Panc1 (cell line): ENCODE results near the gene LY6G5B. TPM values are rescaled to one million over a fixed set of nuclear protein-coding genes. Genes with fewer than 3 reads are reported as not detected.

Source experiments
- ATAC-seq: fragments of 200-7000 bp; cut with Tn5 transposase; 2 replicates; pipeline ENCODE4 v1.9.1; 2020; ENCODE audit warnings: mild to moderate bottlenecking, moderate library complexity
- BruUV-seq: library from RNA; stranded (reverse); fragments of 400-500 nt; replicated peaks from 2 replicates; lab custom pipeline; 2021; lab: Mats Ljungman, UMichigan
- CTCF ChIA-PET: fragments of 300-600 bp; sonication (Branson Sonifier 250); formaldehyde crosslinking; loops from one replicate; lab custom pipeline; 2022; ENCODE audit warnings: antibody characterized with exemption; lab: Charles Lee
- POLR2A ChIA-PET: fragments of 300-600 bp; sonication (Branson Sonifier 250); formaldehyde crosslinking; loops from one replicate; lab custom pipeline; 2022; ENCODE audit warnings: antibody characterized with exemption; lab: Charles Lee
- DNase-seq: peaks from one replicate; pipeline ENCODE4 v3.0.0-alpha.2; 2010; ENCODE audit warnings: low read depth, low spot score
- H3K27ac ChIP-seq: 2 replicates; pipeline ENCODE4 v1.5.1; 2011; ENCODE audit warnings: mild to moderate bottlenecking, low read length, inconsistent platforms
- H3K27me3 ChIP-seq: fragments of 200-500 bp; sonication (Bioruptor generic); 2 replicates; pipeline ENCODE4 v1.6.0; 2014; ENCODE audit warnings: low read length, inconsistent platforms; ENCODE audit not compliant: control insufficient read depth, insufficient read depth
- H3K36me3 ChIP-seq: fragments of 200-500 bp; sonication (Bioruptor generic); 2 replicates; pipeline ENCODE4 v1.5.1; 2014; ENCODE audit warnings: inconsistent platforms, mild to moderate bottlenecking, low read length, moderate library complexity; ENCODE audit not compliant: control insufficient read depth, insufficient read depth
- H3K4me1 ChIP-seq: 2 replicates; pipeline ENCODE4 v1.5.1; 2011; ENCODE audit warnings: inconsistent platforms, mild to moderate bottlenecking, low read length, moderate library complexity; ENCODE audit not compliant: control insufficient read depth, insufficient read depth
- H3K4me3 ChIP-seq, 2 experiments: 2 replicates each; pipeline ENCODE4 v1.5.1; 2011 to 2012; ENCODE audit warnings: low read depth in 2 of 2, low read length in 2 of 2, mild to moderate bottlenecking in 2 of 2, inconsistent platforms in 1 of 2, moderate library complexity in 1 of 2
- H3K9me3 ChIP-seq: fragments of 200-500 bp; sonication (Bioruptor generic); 2 replicates; pipeline ENCODE4 v1.5.1; 2014; ENCODE audit warnings: low read depth, mild to moderate bottlenecking, inconsistent platforms, low read length, moderate library complexity; ENCODE audit not compliant: control insufficient read depth, insufficient read depth
- POLR2AphosphoS5 ChIP-seq: IDR thresholded peaks from 2 replicates; pipeline ENCODE4 v1.6.1; 2012; ENCODE audit warnings: mild to moderate bottlenecking, low read depth, low read length, moderate library complexity
- REST ChIP-seq, 2 experiments: IDR thresholded peaks; 2 replicates each; pipeline ENCODE4 v1.6.1; 2011 to 2012; ENCODE audit warnings: low read depth in 2 of 2, control low read depth in 1 of 2, low read length in 1 of 2, mild to moderate bottlenecking in 1 of 2, moderate library complexity in 1 of 2; ENCODE audit not compliant: insufficient read depth in 1 of 2
- SIN3A ChIP-seq: IDR thresholded peaks from 2 replicates; pipeline ENCODE4 v1.6.1; 2012; ENCODE audit warnings: low read depth, mild to moderate bottlenecking, low read length, moderate library complexity, borderline replicate concordance; ENCODE audit not compliant: insufficient read depth
- TCF7L2 ChIP-seq: IDR thresholded peaks from 2 replicates; pipeline ENCODE4 v1.6.1; 2011; ENCODE audit warnings: mild to moderate bottlenecking, low read depth, low read length, inconsistent platforms
- in situ Hi-C: cut with HindIII; loops from 2 replicates; pipeline ENCODE4 v1.10.0; 2016; ENCODE audit warnings: low sequenced_read_pairs, low pct_unique_long_range_greater_than_20kb
- intact Hi-C: fragments of 100-400 bp; cut with micrococcal nuclease; formaldehyde crosslinking; loops from one replicate; pipeline ENCODE4 v1.10.0; 2022; ENCODE audit not compliant: unreplicated experiment
- total RNA-seq: library from RNA; stranded (reverse); gene quantifications from one replicate; pipeline ENCODE4 v1.2.1, GENCODE V29; 2021; ENCODE audit not compliant: unreplicated experiment
- TF ChIP-seq, protein P1 (sequence below): fragments of 450-650 bp; IDR thresholded peaks from 2 replicates; pipeline ENCODE4 v1.5.1; 2017; ENCODE audit warnings: mild to moderate bottlenecking

Gene LY6G5B
- total RNA-seq, 1 experiment from 2014 or later: 21.2 TPM

- Histone ChIP-seq H3K27ac (no peak overlapping the region), H3K9me3 (no peaks in the 10 kb centered on the region), H3K4me1 (no peaks in the 10 kb centered on the region), H3K36me3 (no peaks in the 10 kb centered on the region), H3K4me3 (no peak overlapping the region), H3K27me3 (no peaks in the 10 kb centered on the region)
- DNase-seq: no peak
- ATAC-seq: no peak
- CTCF ChIA-PET: no interaction called here
- BruUV-seq: no TSS peak
- intact Hi-C loops: no loop called here
- TF ChIP-seq REST (IDR thresholded peaks at IDR 0.05; ENCODE audit: insufficient read depth in 1 of 2, low read depth in 2 of 2, low read length in 1 of 2) (no peak), POLR2AphosphoS5 (no peak), TCF7L2 (no peak), SIN3A (no peak)
- TF ChIP-seq, protein P1, sequence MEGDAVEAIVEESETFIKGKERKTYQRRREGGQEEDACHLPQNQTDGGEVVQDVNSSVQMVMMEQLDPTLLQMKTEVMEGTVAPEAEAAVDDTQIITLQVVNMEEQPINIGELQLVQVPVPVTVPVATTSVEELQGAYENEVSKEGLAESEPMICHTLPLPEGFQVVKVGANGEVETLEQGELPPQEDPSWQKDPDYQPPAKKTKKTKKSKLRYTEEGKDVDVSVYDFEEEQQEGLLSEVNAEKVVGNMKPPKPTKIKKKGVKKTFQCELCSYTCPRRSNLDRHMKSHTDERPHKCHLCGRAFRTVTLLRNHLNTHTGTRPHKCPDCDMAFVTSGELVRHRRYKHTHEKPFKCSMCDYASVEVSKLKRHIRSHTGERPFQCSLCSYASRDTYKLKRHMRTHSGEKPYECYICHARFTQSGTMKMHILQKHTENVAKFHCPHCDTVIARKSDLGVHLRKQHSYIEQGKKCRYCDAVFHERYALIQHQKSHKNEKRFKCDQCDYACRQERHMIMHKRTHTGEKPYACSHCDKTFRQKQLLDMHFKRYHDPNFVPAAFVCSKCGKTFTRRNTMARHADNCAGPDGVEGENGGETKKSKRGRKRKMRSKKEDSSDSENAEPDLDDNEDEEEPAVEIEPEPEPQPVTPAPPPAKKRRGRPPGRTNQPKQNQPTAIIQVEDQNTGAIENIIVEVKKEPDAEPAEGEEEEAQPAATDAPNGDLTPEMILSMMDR: no peak
- POLR2A ChIA-PET: no interaction called here
- in situ Hi-C loops: no loop called here
These were observed 47.9 kb downstream of the LY6G5B start for GRCh38 chr6:31717499-31718222.

GRCh38 chr6:31718265-31718664, 48.5 kb downstream of the LY6G5B start:
- in situ Hi-C loops (no loop called here), intact Hi-C loops (no loop called here)
- Histone ChIP-seq H3K27ac (no peak overlapping the region), H3K36me3 (no peaks in the 10 kb centered on the region), H3K9me3 (no peaks in the 10 kb centered on the region), H3K4me1 (no peaks in the 10 kb centered on the region), H3K27me3 (no peaks in the 10 kb centered on the region), H3K4me3 (no peak overlapping the region)
- ATAC-seq (no peak), DNase-seq (no peak)
- ChIA-PET CTCF (no interaction called here), POLR2A (no interaction called here)
- TF ChIP-seq SIN3A: no peak
- TF ChIP-seq, protein P1: no peak
- no peak for TF ChIP-seq REST (IDR thresholded peaks at IDR 0.05; ENCODE audit: insufficient read depth in 1 of 2, low read depth in 2 of 2, low read length in 1 of 2)
- TF ChIP-seq TCF7L2: no peak
- no peak for TF ChIP-seq POLR2AphosphoS5
- no TSS peak for BruUV-seq
